HepG2 (cell line): ENCODE measurements around the gene GART.

Experiments used
- CTCF ChIP-seq: sonication (generic); formaldehyde crosslinking; IDR thresholded peaks from 2 replicates; pipeline ENCODE4 v1.5.0; 2020; ENCODE audit warnings: mild to moderate bottlenecking, missing genetic modification reagents, moderate library complexity
- POLR2AphosphoS2 ChIP-seq: IDR thresholded peaks from 2 replicates; pipeline ENCODE4 v1.6.1; 2011; ENCODE audit warnings: low read depth, low read length, improper control_type of control experiment
- SIN3A ChIP-seq: IDR thresholded peaks from 2 replicates; pipeline ENCODE4 v1.6.1; 2011; ENCODE audit warnings: low read depth, mild to moderate bottlenecking, control low read depth, low read length, borderline replicate concordance
- ZNF263 ChIP-seq: sonication (generic); formaldehyde crosslinking; IDR thresholded peaks from 2 replicates; pipeline ENCODE4 v1.4.0; 2020; ENCODE audit warnings: missing genetic modification reagents
- ZNF274 ChIP-seq: sonication (generic); formaldehyde crosslinking; IDR thresholded peaks from 2 replicates; pipeline ENCODE4 v1.5.1; 2020; ENCODE audit warnings: mild to moderate bottlenecking, missing genetic modification reagents

- TF ChIP-seq ZNF274 (no peak), SIN3A (no peak), CTCF (CRISPR knock-in tag) (no peak), ZNF263 (no peak), POLR2AphosphoS2 (no peak)
These were observed 27.7 kb downstream of the GART start for GRCh38 chr21:33514229-33514628.
